ENCODE data around the gene ART4.

Gene ART4

GRCh38 chr12:14854586-14855183 lies 11.4 kb upstream of the ART4 start:
- no peak for TF ChIP-seq CTCF (IDR thresholded peaks at IDR 0.05; ENCODE audit: low read length)
- no peak for TF ChIP-seq EZH2 (IDR thresholded peaks at IDR 0.05; ENCODE audit: borderline replicate concordance, low read length)
- Histone ChIP-seq H2AFZ (ENCODE audit: low read length) (peak overlapping the region; percentile 93; the same call in 1 of the 2 replicates), H3K36me3 (ENCODE audit: insufficient read depth, low read length) (no peaks in the 10 kb centered on the region; the same call in 1 of the 2 replicates), H3K9ac (ENCODE audit: low read length) (peak overlapping the region; percentile 16; the same call in 1 of the 2 replicates), H3K4me1 (ENCODE audit: insufficient read depth, low read length, severe bottlenecking) (peaks cover 34% of the 10 kb centered on the region), H3K9me3 (ENCODE audit: low read length) (no peaks in the 10 kb centered on the region), H3F3A (ENCODE audit: insufficient read depth, low read length) (no peaks in the 10 kb centered on the region), H3K4me2 (ENCODE audit: low read length) (peak overlapping the region; percentile 63), H3K79me2 (ENCODE audit: insufficient read depth, low read length) (no peaks in the 10 kb centered on the region), H3K9me2 (ENCODE audit: low read depth, low read length) (no peaks in the 10 kb centered on the region), H3K4me3 (ENCODE audit: low read depth, low read length, poor library complexity, severe bottlenecking) (peak overlapping the region; percentile 29), H3K27ac (ENCODE audit: low read depth, low read length, poor library complexity, severe bottlenecking) (peak overlapping the region; percentile 68), H3K27me3 (ENCODE audit: insufficient read depth, low read length) (no peaks in the 10 kb centered on the region), H4K20me1 (ENCODE audit: insufficient read depth, low read length) (no peaks in the 10 kb centered on the region)

DNA sequence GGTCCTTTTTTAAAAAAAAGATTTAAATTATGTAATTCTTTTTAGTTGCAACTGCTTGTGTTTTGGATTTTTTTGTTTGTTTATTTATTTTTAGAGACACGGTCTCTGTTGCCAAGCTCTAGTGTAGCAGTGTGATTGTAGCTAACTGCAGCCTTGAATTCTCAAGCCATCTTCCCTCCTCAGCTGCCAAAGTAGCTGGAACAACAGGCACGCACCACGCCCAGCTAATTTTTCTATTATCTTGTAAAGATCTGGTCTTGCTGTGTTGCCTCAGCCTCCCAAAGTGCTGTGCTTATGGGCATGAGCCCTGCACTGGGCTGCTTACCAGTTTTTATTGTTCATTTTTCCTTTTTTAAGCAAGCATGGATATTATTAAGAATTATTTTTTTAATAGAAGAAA lies 10.6 kb upstream of the ART4 start:
- H3K4me1 ChIP-seq (ENCODE audit: insufficient read depth, low read length, severe bottlenecking): peaks cover 34% of the 10 kb centered on the region
- H2AFZ ChIP-seq (ENCODE audit: low read length): no peak overlapping the region
- no peak overlapping the region for H3K4me2 ChIP-seq (ENCODE audit: low read length)
- no peaks in the 10 kb centered on the region for H3F3A ChIP-seq (ENCODE audit: insufficient read depth, low read length)
- H3K9me2 ChIP-seq (ENCODE audit: low read depth, low read length): no peaks in the 10 kb centered on the region
- TF ChIP-seq CTCF (IDR thresholded peaks at IDR 0.05; ENCODE audit: low read length): no peak
- no peak for TF ChIP-seq EZH2 (IDR thresholded peaks at IDR 0.05; ENCODE audit: borderline replicate concordance, low read length)
- H3K9me3 ChIP-seq (ENCODE audit: low read length): no peaks in the 10 kb centered on the region
- no peaks in the 10 kb centered on the region for H4K20me1 ChIP-seq (ENCODE audit: insufficient read depth, low read length)
- no peaks in the 10 kb centered on the region for H3K27me3 ChIP-seq (ENCODE audit: insufficient read depth, low read length)
- no peak overlapping the region for H3K9ac ChIP-seq (ENCODE audit: low read length)
- H3K36me3 ChIP-seq (ENCODE audit: insufficient read depth, low read length): no peaks in the 10 kb centered on the region; the same call in 1 of the 2 replicates
- no peaks in the 10 kb centered on the region for H3K79me2 ChIP-seq (ENCODE audit: insufficient read depth, low read length)
- no peak overlapping the region for H3K4me3 ChIP-seq (ENCODE audit: low read depth, low read length, poor library complexity, severe bottlenecking)
- H3K27ac ChIP-seq (ENCODE audit: low read depth, low read length, poor library complexity, severe bottlenecking): peak overlapping the region; percentile 68

DNA sequence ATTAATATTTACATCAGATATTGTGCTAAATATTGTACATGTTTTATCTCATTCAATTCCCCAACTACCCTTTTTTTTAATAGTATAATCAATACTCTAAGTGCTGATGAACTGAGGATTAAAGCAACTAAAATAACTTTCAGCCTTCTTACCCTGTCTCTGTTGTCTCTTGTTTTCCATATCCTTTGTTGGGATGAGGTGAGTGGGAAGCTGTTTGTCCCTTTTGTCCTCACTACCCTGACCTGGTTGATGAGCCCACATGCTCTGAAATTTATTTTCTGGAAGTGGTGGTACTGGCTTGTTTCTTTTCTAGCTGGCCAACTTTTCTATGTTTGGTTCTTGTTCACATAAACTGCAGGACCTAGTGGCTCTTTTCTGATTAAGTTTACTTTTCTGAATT lies 9.6 kb upstream of the ART4 start:
- no peak overlapping the region for H2AFZ ChIP-seq (ENCODE audit: low read length)

More for the DNA sequence above, 9.6 kb upstream of the ART4 start:
- Histone ChIP-seq H3K79me2 (ENCODE audit: insufficient read depth, low read length) (no peaks in the 10 kb centered on the region), H3K27ac (ENCODE audit: low read depth, low read length, poor library complexity, severe bottlenecking) (peak overlapping the region; percentile 33), H3K36me3 (ENCODE audit: insufficient read depth, low read length) (no peaks in the 10 kb centered on the region; the same call in 1 of the 2 replicates), H3K9me3 (ENCODE audit: low read length) (no peaks in the 10 kb centered on the region), H3K4me3 (ENCODE audit: low read depth, low read length, poor library complexity, severe bottlenecking) (no peak overlapping the region), H3K9ac (ENCODE audit: low read length) (no peak overlapping the region), H3K27me3 (ENCODE audit: insufficient read depth, low read length) (no peaks in the 10 kb centered on the region), H4K20me1 (ENCODE audit: insufficient read depth, low read length) (no peaks in the 10 kb centered on the region), H3K4me1 (ENCODE audit: insufficient read depth, low read length, severe bottlenecking) (peaks cover 34% of the 10 kb centered on the region), H3K9me2 (ENCODE audit: low read depth, low read length) (no peaks in the 10 kb centered on the region), H3F3A (ENCODE audit: insufficient read depth, low read length) (no peaks in the 10 kb centered on the region), H3K4me2 (ENCODE audit: low read length) (no peak overlapping the region)
- no peak for TF ChIP-seq EZH2 (IDR thresholded peaks at IDR 0.05; ENCODE audit: borderline replicate concordance, low read length)
- TF ChIP-seq CTCF (IDR thresholded peaks at IDR 0.05; ENCODE audit: low read length): no peak
